Adrenal gland (tissue), 5 donors: Measurements from ENCODE around the gene CYBB.

ENCODE experiments used
- POLR2A ChIP-seq, 2 donors: fragments of 450-650 bp; IDR thresholded peaks; one replicate each; pipeline ENCODE4 v1.6.1; 2017; ENCODE audit warnings: antibody characterized with exemption in 2 of 2, mild to moderate bottlenecking in 2 of 2, moderate library complexity in 1 of 2
- TF ChIP-seq, protein P1 (sequence below), 6 experiments: fragments of 450-650 bp in 4 of 6; fragments of 200-600 bp in 2 of 6; sonication (generic) in 1 of 6; IDR thresholded peaks; 1 replicate in 5 of 6; 2 replicates in 1 of 6; pipeline versions ENCODE4 v1.5.1 to v1.8.0; 2016 to 2021; ENCODE audit warnings: antibody characterized with exemption in 6 of 6, mild to moderate bottlenecking in 2 of 6, moderate library complexity in 1 of 6
- donor health status: DM: no; HTN: no; CAD: no.

GRCh38 chrX:37844622-37845021, 64.8 kb downstream of the CYBB start:
- TF ChIP-seq, protein P1, sequence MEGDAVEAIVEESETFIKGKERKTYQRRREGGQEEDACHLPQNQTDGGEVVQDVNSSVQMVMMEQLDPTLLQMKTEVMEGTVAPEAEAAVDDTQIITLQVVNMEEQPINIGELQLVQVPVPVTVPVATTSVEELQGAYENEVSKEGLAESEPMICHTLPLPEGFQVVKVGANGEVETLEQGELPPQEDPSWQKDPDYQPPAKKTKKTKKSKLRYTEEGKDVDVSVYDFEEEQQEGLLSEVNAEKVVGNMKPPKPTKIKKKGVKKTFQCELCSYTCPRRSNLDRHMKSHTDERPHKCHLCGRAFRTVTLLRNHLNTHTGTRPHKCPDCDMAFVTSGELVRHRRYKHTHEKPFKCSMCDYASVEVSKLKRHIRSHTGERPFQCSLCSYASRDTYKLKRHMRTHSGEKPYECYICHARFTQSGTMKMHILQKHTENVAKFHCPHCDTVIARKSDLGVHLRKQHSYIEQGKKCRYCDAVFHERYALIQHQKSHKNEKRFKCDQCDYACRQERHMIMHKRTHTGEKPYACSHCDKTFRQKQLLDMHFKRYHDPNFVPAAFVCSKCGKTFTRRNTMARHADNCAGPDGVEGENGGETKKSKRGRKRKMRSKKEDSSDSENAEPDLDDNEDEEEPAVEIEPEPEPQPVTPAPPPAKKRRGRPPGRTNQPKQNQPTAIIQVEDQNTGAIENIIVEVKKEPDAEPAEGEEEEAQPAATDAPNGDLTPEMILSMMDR (IDR thresholded peaks at IDR 0.05) = no peak
- TF ChIP-seq POLR2A (IDR thresholded peaks at IDR 0.05) = no peak
